MCF 10A (cell line): ENCODE results near the gene PMM1. TPM values are rescaled to one million over a fixed set of nuclear protein-coding genes. Genes with fewer than 3 reads are reported as not detected.
"Not testable (repeated sequence)": the region's sequence is repeated elsewhere in the genome, so short reads cannot be mapped to it uniquely, and the experiment has no call there.

Experiments used
- BruUV-seq: library from RNA; stranded (reverse); fragments of 400-500 nt; replicated peaks from 2 replicates; lab custom pipeline; 2021; lab: Mats Ljungman, UMichigan
- CTCF ChIA-PET: fragments of 300-600 bp; sonication (Branson Sonifier 250); formaldehyde crosslinking; extraction: SDS; loops from one replicate; lab custom pipeline; 2021; ENCODE audit warnings: antibody characterized with exemption, inconsistent platforms; lab: Yijun Ruan, JAX
- POLR2A ChIA-PET: fragments of 300-600, 350-650 bp; sonication (Branson Sonifier 250); formaldehyde crosslinking; extraction: SDS; loops from one replicate; lab custom pipeline; 2020; ENCODE audit warnings: antibody characterized with exemption, inconsistent platforms; lab: Yijun Ruan, JAX
- DNase-seq: peaks from one replicate; pipeline ENCODE4 v3.0.0-alpha.2; 2018; ENCODE audit not compliant: unreplicated experiment
- H3K27ac Mint-ChIP-seq: one replicate; pipeline ENCODE4 v1.8.0; 2022; ENCODE audit warnings: mild to moderate bottlenecking, low read depth, mixed read lengths; ENCODE audit not compliant: unreplicated experiment
- H3K27me3 Mint-ChIP-seq: one replicate; pipeline ENCODE4 v1.8.0; 2022; ENCODE audit warnings: mixed read lengths; ENCODE audit not compliant: insufficient read depth, unreplicated experiment
- H3K36me3 Mint-ChIP-seq: one replicate; pipeline ENCODE4 v1.8.0; 2022; ENCODE audit warnings: mild to moderate bottlenecking, moderate library complexity, mixed read lengths; ENCODE audit not compliant: insufficient read depth, unreplicated experiment
- H3K4me1 Mint-ChIP-seq: one replicate; pipeline ENCODE4 v1.8.0; 2022; ENCODE audit warnings: mixed read lengths; ENCODE audit not compliant: insufficient read depth, unreplicated experiment
- H3K4me3 Mint-ChIP-seq: one replicate; pipeline ENCODE4 v1.8.0; 2022; ENCODE audit warnings: mild to moderate bottlenecking, moderate library complexity, mixed read lengths; ENCODE audit not compliant: unreplicated experiment
- H3K9me3 Mint-ChIP-seq: one replicate; pipeline ENCODE4 v1.8.0; 2022; ENCODE audit warnings: mixed read lengths; ENCODE audit not compliant: unreplicated experiment
- intact Hi-C: fragments of 100-400 bp; cut with micrococcal nuclease; formaldehyde crosslinking; loops from 2 replicates; pipeline ENCODE4 v1.14.1; 2022
- total RNA-seq: library from RNA; stranded (reverse); gene quantifications from 2 replicates; pipeline ENCODE4 v1.2.3, GENCODE V29; 2022
- TF ChIP-seq, protein P1 (sequence below): fragments of 200-600 bp; IDR thresholded peaks from one replicate; pipeline ENCODE4 v1.8.0; 2022; ENCODE audit warnings: antibody characterized with exemption, mild to moderate bottlenecking; ENCODE audit not compliant: unreplicated experiment

The PMM1 gene
- total RNA-seq, 1 experiment from 2014 or later = 29.9 TPM

DNA sequence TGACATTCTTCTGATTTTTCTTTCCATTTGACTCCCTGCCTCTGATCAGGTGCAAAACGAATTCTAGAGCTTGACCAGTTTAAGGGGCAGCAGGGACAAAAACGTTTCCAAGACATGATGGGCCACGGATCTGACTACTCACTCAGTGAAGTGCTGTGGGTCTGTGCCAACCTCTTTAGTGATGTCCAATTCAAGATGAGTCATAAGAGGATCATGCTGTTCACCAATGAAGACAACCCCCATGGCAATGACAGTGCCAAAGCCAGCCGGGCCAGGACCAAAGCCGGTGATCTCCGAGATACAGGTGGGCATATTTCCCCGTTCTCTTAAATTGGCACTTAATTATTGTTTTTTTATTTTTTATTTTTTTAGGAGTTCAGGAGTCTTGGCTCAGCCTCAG lies 46.8 kb upstream of the PMM1 start:
- intact Hi-C loops = no loop called here
- TF ChIP-seq, protein P1, sequence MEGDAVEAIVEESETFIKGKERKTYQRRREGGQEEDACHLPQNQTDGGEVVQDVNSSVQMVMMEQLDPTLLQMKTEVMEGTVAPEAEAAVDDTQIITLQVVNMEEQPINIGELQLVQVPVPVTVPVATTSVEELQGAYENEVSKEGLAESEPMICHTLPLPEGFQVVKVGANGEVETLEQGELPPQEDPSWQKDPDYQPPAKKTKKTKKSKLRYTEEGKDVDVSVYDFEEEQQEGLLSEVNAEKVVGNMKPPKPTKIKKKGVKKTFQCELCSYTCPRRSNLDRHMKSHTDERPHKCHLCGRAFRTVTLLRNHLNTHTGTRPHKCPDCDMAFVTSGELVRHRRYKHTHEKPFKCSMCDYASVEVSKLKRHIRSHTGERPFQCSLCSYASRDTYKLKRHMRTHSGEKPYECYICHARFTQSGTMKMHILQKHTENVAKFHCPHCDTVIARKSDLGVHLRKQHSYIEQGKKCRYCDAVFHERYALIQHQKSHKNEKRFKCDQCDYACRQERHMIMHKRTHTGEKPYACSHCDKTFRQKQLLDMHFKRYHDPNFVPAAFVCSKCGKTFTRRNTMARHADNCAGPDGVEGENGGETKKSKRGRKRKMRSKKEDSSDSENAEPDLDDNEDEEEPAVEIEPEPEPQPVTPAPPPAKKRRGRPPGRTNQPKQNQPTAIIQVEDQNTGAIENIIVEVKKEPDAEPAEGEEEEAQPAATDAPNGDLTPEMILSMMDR = no peak
- TSS peak; percentile 17 for BruUV-seq

DNA sequence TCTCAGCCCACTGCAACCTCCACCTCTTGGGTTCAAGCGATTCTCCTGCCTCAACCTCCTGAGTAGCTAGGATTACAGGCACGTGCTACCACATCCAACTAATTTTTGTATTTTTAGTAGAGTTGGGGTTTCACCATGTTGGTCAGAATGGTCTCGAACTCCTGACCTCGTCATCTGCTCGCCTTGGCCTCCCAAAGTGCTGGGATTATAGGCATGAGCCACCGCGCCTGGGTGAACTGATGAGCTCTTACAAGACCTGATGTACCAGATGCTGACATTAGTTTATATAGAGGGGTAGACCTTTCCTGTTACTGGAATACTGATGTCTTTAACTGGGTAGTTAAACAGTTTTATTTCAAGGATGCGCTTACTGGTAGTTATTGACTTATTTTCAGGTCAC lies 45.0 kb upstream of the PMM1 start:
- BruUV-seq, H3K27me3 Mint-ChIP-seq, H3K27ac Mint-ChIP-seq, DNase-seq, CTCF ChIA-PET, H3K4me3 Mint-ChIP-seq, H3K9me3 Mint-ChIP-seq, H3K4me1 Mint-ChIP-seq, intact Hi-C loops: not testable (repeated sequence)
- POLR2A ChIA-PET = interaction anchor here (1.5 kb wide), 1 partner anchor 14 kb away, joined by 3 read pairs; the partner anchor contains the start of genes DESI1 and XRCC6
- H3K36me3 Mint-ChIP-seq = peaks cover 91% of the 10 kb centered on the region

More for the DNA sequence above, 46.8 kb upstream of the PMM1 start:
- POLR2A ChIA-PET = interaction anchor here (0.6 to 5.1 kb wide), 10 partner anchors 10 to 255 kb away, joined by 3 to 49 read pairs (median 4); partner anchors contain the start of genes DESI1, POLR3H, TEF and XRCC6
- CTCF ChIA-PET = interaction anchor here (1.0 to 1.1 kb wide), 2 partner anchors 15 to 93 kb away, joined by 3 to 4 read pairs; no protein-coding TSS in a partner anchor
- peaks cover 100% of the 10 kb centered on the region for H3K36me3 Mint-ChIP-seq
- no peaks in the 10 kb centered on the region for H3K9me3 Mint-ChIP-seq
- H3K4me1 Mint-ChIP-seq = peaks cover 6% of the 10 kb centered on the region
- H3K27me3 Mint-ChIP-seq = no peaks in the 10 kb centered on the region
- no peak overlapping the region for H3K4me3 Mint-ChIP-seq
- peak; percentile 72 for DNase-seq
- peak overlapping the region; percentile 77 for H3K27ac Mint-ChIP-seq

DNA sequence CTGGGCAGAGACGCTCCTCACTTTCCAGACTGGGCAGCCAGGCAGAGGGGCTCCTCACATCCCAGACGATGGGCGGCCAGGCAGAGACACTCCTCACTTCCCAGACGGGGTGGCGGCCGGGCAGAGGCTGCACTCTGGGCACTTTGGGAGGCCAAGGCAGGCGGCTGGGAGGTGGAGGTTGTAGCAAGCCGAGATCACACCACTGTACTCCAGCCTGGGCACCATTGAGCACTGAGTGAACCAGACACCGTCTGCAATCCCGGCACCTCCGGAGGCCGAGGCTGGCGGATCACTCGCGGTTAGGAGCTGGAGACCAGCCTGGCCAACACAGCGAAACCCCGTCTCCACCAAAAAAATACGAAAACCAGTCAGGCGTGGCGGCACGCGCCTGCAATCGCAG lies 42.0 kb upstream of the PMM1 start:
- peaks cover 91% of the 10 kb centered on the region for H3K36me3 Mint-ChIP-seq
- intact Hi-C loops, H3K4me1 Mint-ChIP-seq, H3K27me3 Mint-ChIP-seq, H3K27ac Mint-ChIP-seq, POLR2A ChIA-PET, H3K9me3 Mint-ChIP-seq, H3K4me3 Mint-ChIP-seq, CTCF ChIA-PET, DNase-seq, BruUV-seq: not testable (repeated sequence)

DNA sequence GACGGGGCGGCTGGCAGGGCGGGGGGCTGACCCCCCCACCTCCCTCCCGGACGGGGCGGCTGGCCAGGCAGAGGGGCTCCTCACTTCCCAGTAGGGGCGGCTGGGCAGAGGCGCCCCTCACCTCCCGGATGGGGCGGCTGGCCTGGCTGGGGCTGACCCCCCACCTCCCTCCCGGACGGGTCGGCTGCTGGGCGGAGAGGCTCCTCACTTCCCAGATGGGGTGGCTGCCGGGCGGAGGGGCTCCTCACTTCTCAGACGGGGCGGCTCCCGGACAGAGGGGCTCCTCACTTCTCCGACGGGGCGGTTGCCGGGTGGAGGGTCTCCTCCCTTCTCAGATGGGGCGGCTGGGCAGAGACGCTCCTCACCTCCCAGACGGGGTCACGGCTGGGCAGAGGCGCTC lies 41.5 kb upstream of the PMM1 start:
- H3K4me3 Mint-ChIP-seq, H3K27me3 Mint-ChIP-seq, DNase-seq, CTCF ChIA-PET, H3K9me3 Mint-ChIP-seq, H3K4me1 Mint-ChIP-seq, BruUV-seq, POLR2A ChIA-PET, intact Hi-C loops, H3K27ac Mint-ChIP-seq: not testable (repeated sequence)
- peaks cover 91% of the 10 kb centered on the region for H3K36me3 Mint-ChIP-seq

DNA sequence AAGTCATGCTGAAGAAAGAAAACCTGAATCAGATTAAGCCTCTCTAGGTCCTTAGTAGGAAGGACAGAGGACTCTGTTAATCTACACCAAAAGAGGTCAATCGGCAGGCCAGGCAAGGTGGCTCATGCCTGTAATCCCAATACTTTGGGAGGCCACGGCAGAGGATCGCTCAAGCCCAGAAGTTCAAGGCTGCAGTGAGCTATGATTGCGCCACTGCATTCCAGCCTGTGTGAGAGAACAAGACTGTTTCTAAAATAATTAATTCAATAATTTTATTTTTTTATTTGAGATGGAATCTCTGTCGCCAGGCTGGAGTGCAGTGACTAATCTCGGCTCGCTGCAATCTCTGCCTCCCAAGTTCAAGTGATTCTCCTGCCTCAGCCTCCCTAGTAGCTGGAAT lies 35.9 kb upstream of the PMM1 start:
- TF ChIP-seq, protein P1 = no peak
- peaks cover 9% of the 10 kb centered on the region for H3K4me1 Mint-ChIP-seq
- BruUV-seq = no TSS peak
- intact Hi-C loops = no loop called here
- POLR2A ChIA-PET = interaction anchor here (1.1 kb wide), 1 partner anchor 18 kb away, joined by 3 read pairs; no protein-coding TSS in a partner anchor
- DNase-seq = no peak
- CTCF ChIA-PET = no interaction called here
- no peaks in the 10 kb centered on the region for H3K27me3 Mint-ChIP-seq
- no peak overlapping the region for H3K27ac Mint-ChIP-seq
- H3K4me3 Mint-ChIP-seq = no peak overlapping the region
- H3K9me3 Mint-ChIP-seq = no peaks in the 10 kb centered on the region
- H3K36me3 Mint-ChIP-seq = peaks cover 96% of the 10 kb centered on the region
